GM12873 (cell line): ENCODE data around the gene C3orf49.

Experiments
- TF ChIP-seq, protein P1 (sequence below): IDR thresholded peaks from 2 replicates; pipeline ENCODE4 v1.5.1; 2012; ENCODE audit warnings: low read depth, mild to moderate bottlenecking, moderate library complexity, low read length, control low read depth; ENCODE audit not compliant: insufficient read depth; ENCODE audit errors: missing control alignments

Gene C3orf49

DNA sequence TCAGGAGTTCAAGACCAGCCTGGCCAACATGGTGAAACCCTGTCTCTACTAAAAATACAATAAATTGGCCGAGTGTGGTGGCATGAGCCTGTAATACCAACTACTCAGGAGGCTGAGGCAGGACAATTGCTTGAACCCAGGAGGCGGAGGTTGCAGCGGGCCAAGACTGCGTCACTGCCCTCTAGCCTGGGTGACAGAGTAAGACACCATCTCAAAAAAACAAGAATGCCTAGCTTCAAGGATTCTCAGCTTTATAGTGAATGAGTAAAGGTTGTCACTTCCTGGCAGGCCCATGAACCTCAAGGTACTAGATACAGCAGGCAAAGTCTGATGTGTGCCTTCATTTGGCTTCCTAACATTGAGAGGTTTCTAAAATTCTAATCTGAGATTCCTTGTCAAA, 30.1 kb downstream of the C3orf49 start:
- TF ChIP-seq, protein P1, sequence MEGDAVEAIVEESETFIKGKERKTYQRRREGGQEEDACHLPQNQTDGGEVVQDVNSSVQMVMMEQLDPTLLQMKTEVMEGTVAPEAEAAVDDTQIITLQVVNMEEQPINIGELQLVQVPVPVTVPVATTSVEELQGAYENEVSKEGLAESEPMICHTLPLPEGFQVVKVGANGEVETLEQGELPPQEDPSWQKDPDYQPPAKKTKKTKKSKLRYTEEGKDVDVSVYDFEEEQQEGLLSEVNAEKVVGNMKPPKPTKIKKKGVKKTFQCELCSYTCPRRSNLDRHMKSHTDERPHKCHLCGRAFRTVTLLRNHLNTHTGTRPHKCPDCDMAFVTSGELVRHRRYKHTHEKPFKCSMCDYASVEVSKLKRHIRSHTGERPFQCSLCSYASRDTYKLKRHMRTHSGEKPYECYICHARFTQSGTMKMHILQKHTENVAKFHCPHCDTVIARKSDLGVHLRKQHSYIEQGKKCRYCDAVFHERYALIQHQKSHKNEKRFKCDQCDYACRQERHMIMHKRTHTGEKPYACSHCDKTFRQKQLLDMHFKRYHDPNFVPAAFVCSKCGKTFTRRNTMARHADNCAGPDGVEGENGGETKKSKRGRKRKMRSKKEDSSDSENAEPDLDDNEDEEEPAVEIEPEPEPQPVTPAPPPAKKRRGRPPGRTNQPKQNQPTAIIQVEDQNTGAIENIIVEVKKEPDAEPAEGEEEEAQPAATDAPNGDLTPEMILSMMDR = no peak

- TF ChIP-seq, protein P1 = no peak
These were observed 32.2 kb downstream of the C3orf49 start for GRCh38 chr3:63851287-63851686.

GRCh38 chr3:63853106-63853505, 34.0 kb downstream of the C3orf49 start:
- TF ChIP-seq, protein P1 = no peak

DNA sequence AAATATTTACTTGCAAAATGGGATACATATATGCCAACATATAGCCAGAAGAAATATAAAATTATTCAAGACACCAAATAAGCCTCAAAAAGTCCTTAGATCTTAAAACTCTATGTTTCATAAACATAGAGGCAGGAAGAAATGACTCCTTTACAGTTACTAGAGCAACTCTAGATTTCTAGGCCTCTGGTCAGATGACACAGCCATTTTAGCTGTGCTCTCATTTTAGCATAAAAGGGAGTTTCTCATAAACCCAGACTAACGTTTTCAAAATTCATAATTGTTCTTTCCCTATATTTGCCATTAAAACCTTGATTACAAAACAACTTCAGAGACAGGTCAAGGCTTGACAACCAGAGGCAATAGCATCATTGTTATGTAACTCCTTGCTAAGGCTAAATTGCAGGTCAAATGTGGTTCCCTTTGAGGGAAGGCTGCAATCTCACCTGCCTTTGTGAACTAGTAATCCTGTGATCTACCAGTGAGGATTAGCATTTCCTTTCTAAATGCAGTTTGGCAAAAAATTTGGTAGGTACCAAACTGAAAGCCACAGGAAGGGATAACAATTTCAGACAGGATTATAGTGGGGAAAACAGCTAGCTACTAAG, 36.3 kb downstream of the C3orf49 start:
- TF ChIP-seq, protein P1 = no peak

- TF ChIP-seq, protein P1 = no peak
These were observed 38.2 kb downstream of the C3orf49 start for GRCh38 chr3:63857311-63857710.

GRCh38 chr3:63860776-63861175, 41.7 kb downstream of the C3orf49 start:
- TF ChIP-seq, protein P1 = no peak

DNA sequence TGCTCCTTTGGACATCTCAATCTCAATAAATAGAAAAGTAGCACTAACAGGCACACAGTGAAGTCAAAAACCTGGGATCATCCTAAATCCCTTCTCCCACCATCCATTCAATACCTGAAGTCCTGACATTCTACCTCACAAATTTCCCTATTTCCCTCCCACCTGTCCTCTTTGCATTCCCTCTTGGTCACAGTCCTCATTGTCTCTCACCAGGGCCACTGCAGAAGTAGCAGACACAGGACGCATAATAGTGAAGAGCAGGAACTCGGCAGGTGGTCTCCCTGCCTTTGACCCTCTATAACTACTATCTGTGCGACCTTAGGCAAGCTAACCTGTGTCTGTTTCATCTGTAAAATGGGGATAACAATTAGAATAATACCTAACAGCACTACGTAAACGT, 42.2 kb downstream of the C3orf49 start:
- TF ChIP-seq, protein P1 = no peak
